Neural crest cell (in vitro differentiated cells): ENCODE data around the gene SND1. TPM values are rescaled to one million over a fixed set of nuclear protein-coding genes. Genes with fewer than 3 reads are reported as not detected.

Source experiments
- DNase-seq: peaks from one replicate; pipeline ENCODE4 v3.0.0; 2021; ENCODE audit warnings: low read depth, mixed read lengths, low spot score
- H3K27ac Mint-ChIP-seq: one replicate; pipeline ENCODE4 v1.8.0; 2021; ENCODE audit warnings: mild to moderate bottlenecking, mixed read lengths; ENCODE audit not compliant: unreplicated experiment
- H3K27me3 Mint-ChIP-seq: 2 replicates; pipeline ENCODE4 v1.8.0; 2021; ENCODE audit warnings: low read depth, mild to moderate bottlenecking, mixed read lengths
- H3K36me3 Mint-ChIP-seq: 2 replicates; pipeline ENCODE4 v1.8.0; 2021; ENCODE audit warnings: low read depth, mild to moderate bottlenecking, mixed read lengths
- H3K4me1 Mint-ChIP-seq: 2 replicates; pipeline ENCODE4 v1.8.0; 2021; ENCODE audit warnings: mixed read lengths
- H3K4me3 Mint-ChIP-seq: one replicate; pipeline ENCODE4 v1.8.0; 2021; ENCODE audit warnings: mild to moderate bottlenecking, mixed read lengths
- H3K9me3 Mint-ChIP-seq: 2 replicates; pipeline ENCODE4 v1.8.0; 2021; ENCODE audit warnings: mixed read lengths
- total RNA-seq: library from RNA; stranded (reverse); gene quantifications from 2 replicates; pipeline ENCODE4 v1.2.1, GENCODE V29; 2021
- TF ChIP-seq, protein P1 (sequence below): fragments of 200-600 bp; sonication (generic); conservative IDR thresholded peaks from 2 replicates; pipeline ENCODE4 v1.5.0; 2021; ENCODE audit warnings: antibody characterized with exemption, mild to moderate bottlenecking

The SND1 gene
- total RNA-seq, 1 donor from 2014 or later: 184 TPM

GRCh38 chr7:128084896-128085608, 433.1 kb downstream of the SND1 start:
- no peak for DNase-seq
- no peaks in the 10 kb centered on the region for H3K9me3 Mint-ChIP-seq
- peaks cover 6% of the 10 kb centered on the region for H3K36me3 Mint-ChIP-seq
- TF ChIP-seq, protein P1, sequence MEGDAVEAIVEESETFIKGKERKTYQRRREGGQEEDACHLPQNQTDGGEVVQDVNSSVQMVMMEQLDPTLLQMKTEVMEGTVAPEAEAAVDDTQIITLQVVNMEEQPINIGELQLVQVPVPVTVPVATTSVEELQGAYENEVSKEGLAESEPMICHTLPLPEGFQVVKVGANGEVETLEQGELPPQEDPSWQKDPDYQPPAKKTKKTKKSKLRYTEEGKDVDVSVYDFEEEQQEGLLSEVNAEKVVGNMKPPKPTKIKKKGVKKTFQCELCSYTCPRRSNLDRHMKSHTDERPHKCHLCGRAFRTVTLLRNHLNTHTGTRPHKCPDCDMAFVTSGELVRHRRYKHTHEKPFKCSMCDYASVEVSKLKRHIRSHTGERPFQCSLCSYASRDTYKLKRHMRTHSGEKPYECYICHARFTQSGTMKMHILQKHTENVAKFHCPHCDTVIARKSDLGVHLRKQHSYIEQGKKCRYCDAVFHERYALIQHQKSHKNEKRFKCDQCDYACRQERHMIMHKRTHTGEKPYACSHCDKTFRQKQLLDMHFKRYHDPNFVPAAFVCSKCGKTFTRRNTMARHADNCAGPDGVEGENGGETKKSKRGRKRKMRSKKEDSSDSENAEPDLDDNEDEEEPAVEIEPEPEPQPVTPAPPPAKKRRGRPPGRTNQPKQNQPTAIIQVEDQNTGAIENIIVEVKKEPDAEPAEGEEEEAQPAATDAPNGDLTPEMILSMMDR: no peak
- no peak overlapping the region for H3K4me3 Mint-ChIP-seq
- no peaks in the 10 kb centered on the region for H3K27me3 Mint-ChIP-seq
- peaks cover 21% of the 10 kb centered on the region for H3K4me1 Mint-ChIP-seq
- H3K27ac Mint-ChIP-seq: no peak overlapping the region

GRCh38 chr7:128090492-128090891, 438.5 kb downstream of the SND1 start:
- H3K4me1 Mint-ChIP-seq: peaks cover 11% of the 10 kb centered on the region
- peak overlapping the region; percentile 4 for H3K27ac Mint-ChIP-seq
- TF ChIP-seq, protein P1: no peak
- H3K4me3 Mint-ChIP-seq: no peak overlapping the region
- no peak for DNase-seq
- peaks cover 12% of the 10 kb centered on the region for H3K36me3 Mint-ChIP-seq
- no peaks in the 10 kb centered on the region for H3K9me3 Mint-ChIP-seq
- no peaks in the 10 kb centered on the region for H3K27me3 Mint-ChIP-seq

- H3K27ac Mint-ChIP-seq: no peak overlapping the region
- peaks cover 11% of the 10 kb centered on the region for H3K4me1 Mint-ChIP-seq
- no peaks in the 10 kb centered on the region for H3K9me3 Mint-ChIP-seq
- TF ChIP-seq, protein P1: no peak
- no peak for DNase-seq
- peaks cover 12% of the 10 kb centered on the region for H3K36me3 Mint-ChIP-seq
- H3K4me3 Mint-ChIP-seq: no peak overlapping the region
- no peaks in the 10 kb centered on the region for H3K27me3 Mint-ChIP-seq
These were observed 439.1 kb downstream of the SND1 start for GRCh38 chr7:128091106-128091505.

DNA sequence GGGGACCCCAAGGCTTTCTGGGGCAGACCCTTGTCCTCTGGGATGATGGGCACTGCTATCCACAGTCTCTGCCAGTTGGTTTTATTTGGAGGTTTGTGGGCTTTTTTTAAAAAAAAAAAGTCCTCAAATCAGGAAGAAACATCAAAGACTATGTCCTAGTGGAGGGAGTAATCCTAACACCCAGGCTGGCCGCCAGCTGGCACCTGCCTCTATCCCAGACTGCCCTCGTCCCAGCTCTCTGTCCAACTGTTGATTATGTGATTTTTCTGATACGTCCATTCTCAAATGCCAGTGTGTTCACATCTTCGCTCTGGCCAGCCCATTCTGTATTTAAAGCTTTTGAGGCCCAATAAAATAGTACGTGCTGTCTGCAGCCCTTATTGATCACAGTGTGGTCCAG, 440.2 kb downstream of the SND1 start:
- peaks cover 10% of the 10 kb centered on the region for H3K36me3 Mint-ChIP-seq
- no peak overlapping the region for H3K27ac Mint-ChIP-seq
- no peak overlapping the region for H3K4me3 Mint-ChIP-seq
- H3K4me1 Mint-ChIP-seq: peaks cover 11% of the 10 kb centered on the region
- no peaks in the 10 kb centered on the region for H3K9me3 Mint-ChIP-seq
- no peak for DNase-seq
- no peaks in the 10 kb centered on the region for H3K27me3 Mint-ChIP-seq
- TF ChIP-seq, protein P1: no peak

DNA sequence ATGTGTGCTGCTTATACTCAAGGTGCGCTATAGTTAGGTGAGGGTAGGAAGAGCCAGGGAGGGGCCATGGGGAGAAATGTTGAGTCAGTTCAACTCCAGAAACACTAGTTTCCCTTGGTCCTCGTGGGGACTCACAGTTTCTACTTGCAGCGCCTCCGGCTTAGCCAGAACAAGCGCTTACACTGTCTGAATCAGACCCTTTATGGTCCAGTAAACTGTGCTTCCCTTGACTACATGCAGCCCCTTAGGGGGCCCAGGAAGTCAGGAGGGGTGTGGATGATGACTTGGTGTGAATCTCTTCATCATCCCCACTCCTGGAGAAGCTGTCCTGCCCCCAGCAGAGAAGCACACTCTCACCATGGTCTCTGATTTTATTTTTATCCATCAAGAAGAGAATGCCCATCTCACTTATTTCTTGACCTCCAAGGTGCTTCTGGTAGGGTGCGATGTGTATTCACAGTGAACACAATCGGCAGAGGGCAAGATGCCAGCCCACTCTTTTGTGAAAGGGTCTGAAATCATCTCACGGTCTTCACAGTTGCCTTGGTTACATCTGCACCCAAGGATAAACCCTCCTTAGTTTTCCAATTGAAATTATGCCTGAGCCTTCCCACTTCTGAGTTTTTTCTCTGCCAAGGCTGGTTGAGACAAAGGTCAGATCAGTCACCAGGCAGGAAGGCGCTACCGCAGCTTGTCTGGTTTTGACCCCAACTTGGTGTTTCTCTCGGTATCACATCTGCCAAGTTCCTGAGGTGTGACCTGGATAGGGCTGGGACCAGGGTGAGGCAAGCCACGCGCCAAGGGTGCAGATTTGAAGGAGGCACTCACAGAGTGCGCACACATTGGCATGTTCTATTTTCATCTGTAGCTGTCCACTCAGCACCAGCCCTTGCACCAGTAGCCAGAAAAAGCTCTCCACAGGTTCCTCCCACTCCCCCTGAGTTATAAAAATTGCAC, 441.9 kb downstream of the SND1 start:
- TF ChIP-seq, protein P1: no peak
- Mint-ChIP-seq H3K36me3 (peaks cover 11% of the 10 kb centered on the region), H3K9me3 (no peaks in the 10 kb centered on the region), H3K27me3 (no peaks in the 10 kb centered on the region), H3K27ac (peak overlapping the region; percentile 62), H3K4me1 (peaks cover 11% of the 10 kb centered on the region), H3K4me3 (no peak overlapping the region)
- no peak for DNase-seq
